Dendritic cell treated with granulocyte-macrophage colony-stimulating factor and Interleukin-4, amounts not matched to agents 40 ng/mL and 50 ng/mL, for 4 days (primary cell): ENCODE results near the gene IFNGR1.
A peak's percentile ranks its signal among the peaks of the same experiment; 100 is the strongest.
"Not testable (repeated sequence)": the region's sequence is repeated elsewhere in the genome, so short reads cannot be mapped to it uniquely, and the experiment has no call there.

Experiments
- H3K27ac Mint-ChIP-seq: one replicate; pipeline ENCODE4 v1.8.0; 2022; ENCODE audit warnings: mild to moderate bottlenecking, mixed read lengths
- H3K27me3 Mint-ChIP-seq: one replicate; pipeline ENCODE4 v1.8.0; 2022; ENCODE audit warnings: mild to moderate bottlenecking, mixed read lengths
- H3K36me3 Mint-ChIP-seq: one replicate; pipeline ENCODE4 v1.8.0; 2022; ENCODE audit warnings: low read depth, mixed read lengths
- H3K4me1 Mint-ChIP-seq: one replicate; pipeline ENCODE4 v1.8.0; 2022; ENCODE audit warnings: low read depth, mixed read lengths
- H3K4me3 Mint-ChIP-seq: one replicate; pipeline ENCODE4 v1.8.0; 2022; ENCODE audit warnings: mild to moderate bottlenecking, moderate library complexity, mixed read lengths
- H3K9me3 Mint-ChIP-seq: one replicate; pipeline ENCODE4 v1.8.0; 2022; ENCODE audit warnings: mixed read lengths
- intact Hi-C: fragments of 100-400 bp; cut with micrococcal nuclease; formaldehyde crosslinking; loops from one replicate; pipeline ENCODE4 v1.15.0; 2022

IFNGR1 gene

GRCh38 chr6:137218917-137219663 lies at the start of gene IFNGR1:
Gene IFNGR1 (minus strand): TSS chr6:137219385. CDS start chr6:137219327, 58 bp downstream.
- H3K27me3 Mint-ChIP-seq: no peaks in the 10 kb centered on the region
- H3K27ac Mint-ChIP-seq: peak within 1 kb of the TSS; percentile 100
- H3K36me3 Mint-ChIP-seq: peaks cover 47% of the 10 kb centered on the region
- H3K4me1 Mint-ChIP-seq: peaks cover 66% of the 10 kb centered on the region
- peak within 1 kb of the TSS; percentile 93 for H3K4me3 Mint-ChIP-seq
- intact Hi-C loops: loop anchor here (1.0 to 5.0 kb wide), 3 partner anchors 16 to 95 kb away; no protein-coding TSS in a partner anchor
- H3K9me3 Mint-ChIP-seq: no peaks in the 10 kb centered on the region

- Mint-ChIP-seq H3K27ac (no peak overlapping the region), H3K9me3 (peaks cover 11% of the 10 kb centered on the region), H3K4me3 (no peak overlapping the region), H3K36me3 (no peaks in the 10 kb centered on the region), H3K27me3 (no peaks in the 10 kb centered on the region), H3K4me1 (peaks cover 17% of the 10 kb centered on the region)
- intact Hi-C loops: no loop called here
These were observed 49.7 kb upstream of the IFNGR1 start for GRCh38 chr6:137268911-137269310.

- H3K9me3 Mint-ChIP-seq: peaks cover 11% of the 10 kb centered on the region
- no peak overlapping the region for H3K4me3 Mint-ChIP-seq
- H3K27ac Mint-ChIP-seq: no peak overlapping the region
- H3K4me1 Mint-ChIP-seq: peaks cover 17% of the 10 kb centered on the region
- H3K27me3 Mint-ChIP-seq: no peaks in the 10 kb centered on the region
- intact Hi-C loops: no loop called here
- H3K36me3 Mint-ChIP-seq: no peaks in the 10 kb centered on the region
These were observed 47.1 kb upstream of the IFNGR1 start for GRCh38 chr6:137266309-137266586.

GRCh38 chr6:137265561-137266308 lies 46.5 kb upstream of the IFNGR1 start:
- H3K27me3 Mint-ChIP-seq: no peaks in the 10 kb centered on the region
- intact Hi-C loops: no loop called here
- H3K4me1 Mint-ChIP-seq: peaks cover 17% of the 10 kb centered on the region
- no peak overlapping the region for H3K27ac Mint-ChIP-seq
- H3K36me3 Mint-ChIP-seq: no peaks in the 10 kb centered on the region
- H3K4me3 Mint-ChIP-seq: no peak overlapping the region
- H3K9me3 Mint-ChIP-seq: peaks cover 11% of the 10 kb centered on the region

DNA sequence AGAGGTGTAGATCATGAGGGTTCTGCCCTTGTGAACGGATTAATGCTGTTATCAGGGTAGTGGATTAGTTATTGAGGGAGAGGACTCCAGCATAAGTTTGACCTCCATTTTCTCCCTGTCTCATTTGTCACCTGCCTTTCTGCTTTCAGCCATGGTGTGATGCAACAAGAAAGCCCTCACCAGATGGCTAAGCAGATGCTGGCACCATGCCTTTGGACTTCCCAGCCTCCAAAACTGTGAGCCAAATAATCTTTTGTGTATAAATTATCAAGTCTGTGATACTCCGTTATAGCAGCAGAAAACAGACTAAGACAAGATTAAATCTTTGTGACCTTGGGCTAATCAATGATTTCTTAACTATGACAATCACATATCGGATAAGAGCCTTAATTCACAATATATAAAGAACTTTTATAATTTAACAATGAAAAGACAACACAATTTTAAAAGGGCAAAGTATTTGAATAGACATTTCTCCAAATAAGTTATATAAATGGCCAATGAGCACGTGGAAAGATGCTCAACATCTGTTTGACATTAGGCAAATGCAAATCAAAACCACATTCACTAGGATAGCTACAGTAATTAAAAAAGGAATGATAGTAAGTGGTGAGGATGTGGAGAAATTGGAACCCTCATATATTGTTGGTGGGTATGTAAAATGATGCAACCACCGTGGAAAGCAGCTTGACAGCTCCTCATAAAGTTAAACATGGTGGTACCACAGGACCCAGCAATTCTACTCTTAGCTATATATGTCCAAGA lies 45.3 kb upstream of the IFNGR1 start:
- Mint-ChIP-seq H3K9me3 (peaks cover 11% of the 10 kb centered on the region), H3K36me3 (no peaks in the 10 kb centered on the region), H3K27ac (no peak overlapping the region), H3K4me3 (no peak overlapping the region), H3K27me3 (no peaks in the 10 kb centered on the region), H3K4me1 (peaks cover 17% of the 10 kb centered on the region)
- intact Hi-C loops: no loop called here

- Mint-ChIP-seq H3K27ac (no peak overlapping the region), H3K36me3 (no peaks in the 10 kb centered on the region), H3K4me1 (peaks cover 27% of the 10 kb centered on the region), H3K4me3 (no peak overlapping the region), H3K9me3 (peaks cover 11% of the 10 kb centered on the region), H3K27me3 (no peaks in the 10 kb centered on the region)
- intact Hi-C loops: no loop called here
These were observed 42.6 kb upstream of the IFNGR1 start for GRCh38 chr6:137261761-137262160.

- Mint-ChIP-seq H3K9me3 (peaks cover 11% of the 10 kb centered on the region), H3K4me1 (peaks cover 27% of the 10 kb centered on the region), H3K27me3 (no peaks in the 10 kb centered on the region), H3K4me3 (no peak overlapping the region), H3K36me3 (peaks cover under 1% of the 10 kb centered on the region), H3K27ac (no peak overlapping the region)
- intact Hi-C loops: no loop called here
These were observed 42.2 kb upstream of the IFNGR1 start for GRCh38 chr6:137261361-137261760.

DNA sequence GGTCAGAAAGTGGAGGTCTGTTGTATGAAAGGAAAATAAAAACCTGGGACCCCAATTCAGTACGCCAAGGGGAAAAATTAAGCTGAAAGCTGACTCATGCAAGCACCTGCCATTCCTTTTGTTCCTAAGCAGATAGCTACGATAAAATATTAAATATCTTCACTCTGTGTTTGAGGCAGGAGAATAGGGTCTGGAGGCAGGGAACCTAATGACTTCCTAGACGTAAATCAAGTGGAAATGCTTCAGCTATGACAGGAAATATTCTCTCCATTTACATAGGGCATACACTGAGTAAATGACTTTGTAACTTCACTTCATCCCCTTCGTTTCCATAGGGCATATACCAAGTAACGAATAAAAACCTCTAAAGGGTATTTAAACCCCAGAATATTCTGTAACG lies 41.0 kb upstream of the IFNGR1 start:
- peaks cover 4% of the 10 kb centered on the region for H3K36me3 Mint-ChIP-seq
- no peaks in the 10 kb centered on the region for H3K27me3 Mint-ChIP-seq
- no peak overlapping the region for H3K27ac Mint-ChIP-seq
- peaks cover 9% of the 10 kb centered on the region for H3K9me3 Mint-ChIP-seq
- peaks cover 28% of the 10 kb centered on the region for H3K4me1 Mint-ChIP-seq
- intact Hi-C loops: no loop called here
- no peak overlapping the region for H3K4me3 Mint-ChIP-seq

DNA sequence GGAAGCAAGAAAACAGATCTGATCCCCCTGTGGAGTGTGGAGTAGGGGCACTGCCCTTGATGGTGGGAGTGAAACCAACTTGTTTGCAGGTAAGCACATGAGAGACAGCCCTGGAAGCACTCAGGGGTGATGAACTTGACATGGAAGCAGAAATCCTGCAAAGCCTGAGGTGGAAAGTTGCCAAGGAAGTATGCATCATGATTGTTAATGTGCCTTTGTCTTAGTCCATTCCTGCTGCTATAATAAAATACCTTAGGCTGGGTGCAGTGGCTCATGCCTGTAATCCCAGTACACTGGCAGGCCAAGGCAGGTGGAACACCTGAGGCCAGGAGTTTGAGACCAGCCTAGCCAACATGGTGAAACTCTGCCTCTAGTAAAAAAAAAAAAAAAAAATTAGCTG lies 40.2 kb upstream of the IFNGR1 start:
- Mint-ChIP-seq H3K27ac (no peak overlapping the region), H3K9me3 (peaks cover 18% of the 10 kb centered on the region), H3K4me1 (peaks cover 34% of the 10 kb centered on the region), H3K4me3 (no peak overlapping the region), H3K27me3 (no peaks in the 10 kb centered on the region), H3K36me3 (peaks cover 12% of the 10 kb centered on the region)
- intact Hi-C loops: no loop called here

DNA sequence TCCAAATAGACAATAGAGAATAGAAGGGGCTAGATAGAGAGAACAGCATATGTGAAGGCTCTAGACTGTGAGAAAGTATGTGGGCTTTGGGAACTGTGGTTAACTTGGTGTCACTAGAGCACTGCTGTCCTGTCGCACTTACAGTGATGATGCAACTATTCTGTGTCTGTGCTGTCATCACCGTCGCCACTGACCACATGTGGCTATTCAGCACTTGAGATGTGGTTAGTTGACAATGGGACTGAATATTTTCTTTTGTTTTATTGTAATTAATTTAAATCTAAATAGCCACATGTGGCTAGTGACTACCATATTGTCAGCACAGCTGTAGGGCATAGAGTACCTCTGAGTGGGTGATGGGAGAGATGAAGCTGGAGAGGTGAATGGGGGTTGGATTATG lies 39.0 kb upstream of the IFNGR1 start:
- Mint-ChIP-seq H3K9me3 (peaks cover 24% of the 10 kb centered on the region), H3K27ac (peak overlapping the region; percentile 20), H3K4me3 (no peak overlapping the region), H3K27me3 (no peaks in the 10 kb centered on the region), H3K36me3 (peaks cover 19% of the 10 kb centered on the region), H3K4me1 (peaks cover 34% of the 10 kb centered on the region)
- intact Hi-C loops: no loop called here

GRCh38 chr6:137256350-137257103 lies 37.3 kb upstream of the IFNGR1 start:
- no peaks in the 10 kb centered on the region for H3K27me3 Mint-ChIP-seq
- peaks cover 35% of the 10 kb centered on the region for H3K4me1 Mint-ChIP-seq
- H3K27ac Mint-ChIP-seq: peak overlapping the region; percentile 24
- no peak overlapping the region for H3K4me3 Mint-ChIP-seq
- peaks cover 38% of the 10 kb centered on the region for H3K9me3 Mint-ChIP-seq
- H3K36me3 Mint-ChIP-seq: peaks cover 30% of the 10 kb centered on the region
- intact Hi-C loops: no loop called here

- Mint-ChIP-seq H3K4me1 (peaks cover 44% of the 10 kb centered on the region), H3K36me3 (peaks cover 30% of the 10 kb centered on the region), H3K27me3 (no peaks in the 10 kb centered on the region), H3K27ac (peak overlapping the region; percentile 88), H3K9me3 (peaks cover 38% of the 10 kb centered on the region), H3K4me3 (no peak overlapping the region)
- intact Hi-C loops: no loop called here
These were observed 35.8 kb upstream of the IFNGR1 start for GRCh38 chr6:137254966-137255365.

DNA sequence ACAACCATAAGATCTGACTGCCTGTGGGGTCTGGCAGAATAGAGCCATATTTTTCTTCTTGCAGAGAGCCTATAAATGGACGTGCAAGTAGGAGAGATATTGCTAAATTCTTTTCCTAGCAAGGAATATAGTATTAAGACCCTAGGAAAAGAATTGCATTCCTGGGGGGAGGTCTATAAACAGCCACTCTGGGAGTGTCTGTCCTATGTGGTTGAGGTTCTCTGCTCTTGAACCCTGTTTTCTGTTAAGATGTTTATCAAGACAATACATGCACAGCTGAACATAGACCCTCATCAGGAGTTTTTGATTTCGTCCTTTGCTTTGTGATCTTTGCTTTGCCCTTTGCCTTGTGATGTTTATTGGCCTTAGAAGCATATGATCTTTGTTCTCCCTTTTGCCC lies 35.2 kb upstream of the IFNGR1 start:
- intact Hi-C loops, H3K4me3 Mint-ChIP-seq, H3K27me3 Mint-ChIP-seq: not testable (repeated sequence)
- Mint-ChIP-seq H3K36me3 (peaks cover 30% of the 10 kb centered on the region), H3K9me3 (peaks cover 38% of the 10 kb centered on the region), H3K4me1 (peaks cover 46% of the 10 kb centered on the region), H3K27ac (peak overlapping the region; percentile 88)
